GM19438 (cell line): ENCODE results near the gene GATAD2A.

Source experiments
- ATAC-seq: cut with Tn5 transposase; IDR thresholded peaks from one replicate; pipeline ENCODE4 v1.9.1; 2021; ENCODE audit warnings: low read depth; ENCODE audit not compliant: unreplicated experiment

GATAD2A gene

GRCh38 chr19:19527674-19528625 lies 122.5 kb downstream of the GATAD2A start:
- ATAC-seq, result no peak

GRCh38 chr19:19528721-19529490 lies 123.4 kb downstream of the GATAD2A start, which contains the start of gene YJEFN3:
Gene YJEFN3, plus strand, starts transcription at chr19:19528911. Its CDS starts 22 bp downstream, at chr19:19528933.
- ATAC-seq, result no peak

- ATAC-seq, result no peak
These were observed 124.4 kb downstream of the GATAD2A start for GRCh38 chr19:19529783-19530422.

- no peak for ATAC-seq
These were observed 124.9 kb downstream of the GATAD2A start for GRCh38 chr19:19530423-19530804.

- no peak for ATAC-seq
These were observed 125.4 kb downstream of the GATAD2A start for GRCh38 chr19:19530889-19531288.

GRCh38 chr19:19531951-19532805 lies 126.7 kb downstream of the GATAD2A start:
- ATAC-seq, result no peak

- ATAC-seq, result no peak
These were observed 127.6 kb downstream of the GATAD2A start for GRCh38 chr19:19532806-19533701.

GRCh38 chr19:19533841-19534240 lies 128.4 kb downstream of the GATAD2A start:
- no peak for ATAC-seq

GRCh38 chr19:19534556-19535265 lies 129.2 kb downstream of the GATAD2A start:
- ATAC-seq, result no peak

- no peak for ATAC-seq
These were observed 130.1 kb downstream of the GATAD2A start for GRCh38 chr19:19535311-19536191.

- ATAC-seq, result no peak
These were observed 131.9 kb downstream of the GATAD2A start for GRCh38 chr19:19537075-19538048.

- no peak for ATAC-seq
These were observed 132.7 kb downstream of the GATAD2A start, which contains the start of gene CILP2 for GRCh38 chr19:19538061-19538784. Gene CILP2, plus strand, starts transcription at chr19:19538265. Its CDS starts 85 bp downstream, at chr19:19538350.

- no peak for ATAC-seq
These were observed 133.3 kb downstream of the GATAD2A start for GRCh38 chr19:19538785-19539166.

GRCh38 chr19:19539698-19540063 lies 134.2 kb downstream of the GATAD2A start:
- no peak for ATAC-seq

GRCh38 chr19:19540064-19540714 lies 134.7 kb downstream of the GATAD2A start:
- no peak for ATAC-seq
